Panc1 (cell line): ENCODE data around the gene TMEM164.

Experiments
- SIN3A ChIP-seq: IDR thresholded peaks from 2 replicates; pipeline ENCODE4 v1.6.1; 2012; ENCODE audit warnings: low read depth, mild to moderate bottlenecking, low read length, moderate library complexity, borderline replicate concordance; ENCODE audit not compliant: insufficient read depth
- TF ChIP-seq, protein P1 (sequence below): fragments of 450-650 bp; IDR thresholded peaks from 2 replicates; pipeline ENCODE4 v1.5.1; 2017; ENCODE audit warnings: mild to moderate bottlenecking
- TF ChIP-seq, protein P2 (sequence below), 2 experiments: IDR thresholded peaks; 2 replicates each; pipeline ENCODE4 v1.6.1; 2011 to 2012; ENCODE audit warnings: low read depth in 2 of 2, control low read depth in 1 of 2, low read length in 1 of 2, mild to moderate bottlenecking in 1 of 2, moderate library complexity in 1 of 2; ENCODE audit not compliant: insufficient read depth in 1 of 2

DNA sequence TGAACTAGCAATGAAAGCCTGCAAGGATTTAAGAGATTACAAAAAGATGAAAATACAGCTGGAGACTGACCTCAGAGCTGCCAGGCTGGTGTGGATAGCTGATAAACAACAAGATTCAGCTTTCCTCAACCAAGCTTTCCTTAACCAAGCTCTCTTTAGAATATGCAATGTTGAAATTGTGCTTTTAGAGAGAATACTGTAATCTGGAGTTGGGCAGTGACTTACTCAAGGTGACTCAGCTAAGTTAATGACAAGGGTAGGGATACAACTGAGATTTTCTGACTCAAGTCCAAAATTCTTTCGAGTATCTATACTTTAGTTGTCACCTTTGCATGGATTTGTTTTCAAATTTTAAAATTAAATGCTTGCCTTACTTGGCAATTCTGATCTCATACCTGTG, 217.0 kb downstream of the TMEM164 start:
- TF ChIP-seq, protein P1, sequence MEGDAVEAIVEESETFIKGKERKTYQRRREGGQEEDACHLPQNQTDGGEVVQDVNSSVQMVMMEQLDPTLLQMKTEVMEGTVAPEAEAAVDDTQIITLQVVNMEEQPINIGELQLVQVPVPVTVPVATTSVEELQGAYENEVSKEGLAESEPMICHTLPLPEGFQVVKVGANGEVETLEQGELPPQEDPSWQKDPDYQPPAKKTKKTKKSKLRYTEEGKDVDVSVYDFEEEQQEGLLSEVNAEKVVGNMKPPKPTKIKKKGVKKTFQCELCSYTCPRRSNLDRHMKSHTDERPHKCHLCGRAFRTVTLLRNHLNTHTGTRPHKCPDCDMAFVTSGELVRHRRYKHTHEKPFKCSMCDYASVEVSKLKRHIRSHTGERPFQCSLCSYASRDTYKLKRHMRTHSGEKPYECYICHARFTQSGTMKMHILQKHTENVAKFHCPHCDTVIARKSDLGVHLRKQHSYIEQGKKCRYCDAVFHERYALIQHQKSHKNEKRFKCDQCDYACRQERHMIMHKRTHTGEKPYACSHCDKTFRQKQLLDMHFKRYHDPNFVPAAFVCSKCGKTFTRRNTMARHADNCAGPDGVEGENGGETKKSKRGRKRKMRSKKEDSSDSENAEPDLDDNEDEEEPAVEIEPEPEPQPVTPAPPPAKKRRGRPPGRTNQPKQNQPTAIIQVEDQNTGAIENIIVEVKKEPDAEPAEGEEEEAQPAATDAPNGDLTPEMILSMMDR: no peak
- TF ChIP-seq, protein P2, sequence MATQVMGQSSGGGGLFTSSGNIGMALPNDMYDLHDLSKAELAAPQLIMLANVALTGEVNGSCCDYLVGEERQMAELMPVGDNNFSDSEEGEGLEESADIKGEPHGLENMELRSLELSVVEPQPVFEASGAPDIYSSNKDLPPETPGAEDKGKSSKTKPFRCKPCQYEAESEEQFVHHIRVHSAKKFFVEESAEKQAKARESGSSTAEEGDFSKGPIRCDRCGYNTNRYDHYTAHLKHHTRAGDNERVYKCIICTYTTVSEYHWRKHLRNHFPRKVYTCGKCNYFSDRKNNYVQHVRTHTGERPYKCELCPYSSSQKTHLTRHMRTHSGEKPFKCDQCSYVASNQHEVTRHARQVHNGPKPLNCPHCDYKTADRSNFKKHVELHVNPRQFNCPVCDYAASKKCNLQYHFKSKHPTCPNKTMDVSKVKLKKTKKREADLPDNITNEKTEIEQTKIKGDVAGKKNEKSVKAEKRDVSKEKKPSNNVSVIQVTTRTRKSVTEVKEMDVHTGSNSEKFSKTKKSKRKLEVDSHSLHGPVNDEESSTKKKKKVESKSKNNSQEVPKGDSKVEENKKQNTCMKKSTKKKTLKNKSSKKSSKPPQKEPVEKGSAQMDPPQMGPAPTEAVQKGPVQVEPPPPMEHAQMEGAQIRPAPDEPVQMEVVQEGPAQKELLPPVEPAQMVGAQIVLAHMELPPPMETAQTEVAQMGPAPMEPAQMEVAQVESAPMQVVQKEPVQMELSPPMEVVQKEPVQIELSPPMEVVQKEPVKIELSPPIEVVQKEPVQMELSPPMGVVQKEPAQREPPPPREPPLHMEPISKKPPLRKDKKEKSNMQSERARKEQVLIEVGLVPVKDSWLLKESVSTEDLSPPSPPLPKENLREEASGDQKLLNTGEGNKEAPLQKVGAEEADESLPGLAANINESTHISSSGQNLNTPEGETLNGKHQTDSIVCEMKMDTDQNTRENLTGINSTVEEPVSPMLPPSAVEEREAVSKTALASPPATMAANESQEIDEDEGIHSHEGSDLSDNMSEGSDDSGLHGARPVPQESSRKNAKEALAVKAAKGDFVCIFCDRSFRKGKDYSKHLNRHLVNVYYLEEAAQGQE (IDR thresholded peaks at IDR 0.05; ENCODE audit: insufficient read depth in 1 of 2, low read depth in 2 of 2, low read length in 1 of 2): no peak
- TF ChIP-seq SIN3A: no peak
